Measurements from ENCODE around the gene FEM1B. TPM values are rescaled to one million over a fixed set of nuclear protein-coding genes. Genes with fewer than 3 reads are reported as not detected.

The FEM1B gene
- total RNA-seq, 1 experiment from 2014 or later = 47.5 TPM

GRCh38 chr15:68311464-68311835 is 33.9 kb downstream of the FEM1B start:
- Histone ChIP-seq H3K9me3 (ENCODE audit: low read length) (no peaks in the 10 kb centered on the region), H3K79me2 (ENCODE audit: low read length) (no peaks in the 10 kb centered on the region), H3K27ac (ENCODE audit: low read length) (no peak overlapping the region), H4K20me1 (ENCODE audit: insufficient read depth, low read depth, low read length) (peaks cover 4% of the 10 kb centered on the region; the same call in 1 of the 2 replicates), H3K9ac (ENCODE audit: low read length) (no peak overlapping the region), H3K36me3 (ENCODE audit: insufficient read depth, low read length) (no peaks in the 10 kb centered on the region), H3K9me2 (replicated peaks; ENCODE audit: insufficient read depth, low read length) (no peaks in the 10 kb centered on the region), H3K27me3 (ENCODE audit: low read length) (no peaks in the 10 kb centered on the region), H3K4me2 (ENCODE audit: low read depth, low read length, poor library complexity, severe bottlenecking) (no peak overlapping the region), H3K4me1 (ENCODE audit: low read length) (peaks cover 2% of the 10 kb centered on the region), H3K4me3 (ENCODE audit: low read length) (no peak overlapping the region), H2AFZ (ENCODE audit: low read length) (no peak overlapping the region)
- no peak for DNase-seq

- H3K79me2 ChIP-seq (ENCODE audit: low read length) = no peaks in the 10 kb centered on the region
- DNase-seq = no peak
- H3K27ac ChIP-seq (ENCODE audit: low read length) = no peak overlapping the region
These were observed 34.5 kb downstream of the FEM1B start for GRCh38 chr15:68311859-68312557.

GRCh38 chr15:68312701-68313204 is 35.2 kb downstream of the FEM1B start:
- no peak overlapping the region for H2AFZ ChIP-seq (ENCODE audit: low read length)
- peaks cover 4% of the 10 kb centered on the region; the same call in 1 of the 2 replicates for H4K20me1 ChIP-seq (ENCODE audit: insufficient read depth, low read depth, low read length)
- H3K4me1 ChIP-seq (ENCODE audit: low read length) = no peaks in the 10 kb centered on the region
- no peak for DNase-seq
- no peak overlapping the region for H3K27ac ChIP-seq (ENCODE audit: low read length)
- H3K4me2 ChIP-seq (ENCODE audit: low read depth, low read length, poor library complexity, severe bottlenecking) = no peak overlapping the region
- H3K79me2 ChIP-seq (ENCODE audit: low read length) = no peaks in the 10 kb centered on the region
- H3K36me3 ChIP-seq (ENCODE audit: insufficient read depth, low read length) = no peaks in the 10 kb centered on the region
- no peak overlapping the region for H3K4me3 ChIP-seq (ENCODE audit: low read length)
- no peaks in the 10 kb centered on the region for H3K27me3 ChIP-seq (ENCODE audit: low read length)
- no peaks in the 10 kb centered on the region for H3K9me3 ChIP-seq (ENCODE audit: low read length)
- no peak overlapping the region for H3K9ac ChIP-seq (ENCODE audit: low read length)
- H3K9me2 ChIP-seq (replicated peaks; ENCODE audit: insufficient read depth, low read length) = no peaks in the 10 kb centered on the region

More at GRCh38 chr15:68311859-68312557, 34.5 kb downstream of the FEM1B start:
- Histone ChIP-seq H3K9ac (ENCODE audit: low read length) (no peak overlapping the region), H3K9me2 (replicated peaks; ENCODE audit: insufficient read depth, low read length) (no peaks in the 10 kb centered on the region), H3K4me1 (ENCODE audit: low read length) (no peaks in the 10 kb centered on the region), H3K4me3 (ENCODE audit: low read length) (no peak overlapping the region), H4K20me1 (ENCODE audit: insufficient read depth, low read depth, low read length) (peaks cover 4% of the 10 kb centered on the region; the same call in 1 of the 2 replicates), H3K27me3 (ENCODE audit: low read length) (no peaks in the 10 kb centered on the region), H3K9me3 (ENCODE audit: low read length) (no peaks in the 10 kb centered on the region), H3K4me2 (ENCODE audit: low read depth, low read length, poor library complexity, severe bottlenecking) (no peak overlapping the region), H2AFZ (ENCODE audit: low read length) (no peak overlapping the region), H3K36me3 (ENCODE audit: insufficient read depth, low read length) (no peaks in the 10 kb centered on the region)

GRCh38 chr15:68313501-68314410 is 36.2 kb downstream of the FEM1B start:
- no peak for DNase-seq
- H3K4me2 ChIP-seq (ENCODE audit: low read depth, low read length, poor library complexity, severe bottlenecking) = no peak overlapping the region
- no peak overlapping the region for H3K27ac ChIP-seq (ENCODE audit: low read length)
- no peaks in the 10 kb centered on the region for H3K9me2 ChIP-seq (replicated peaks; ENCODE audit: insufficient read depth, low read length)
- no peaks in the 10 kb centered on the region for H3K9me3 ChIP-seq (ENCODE audit: low read length)
- H3K79me2 ChIP-seq (ENCODE audit: low read length) = no peaks in the 10 kb centered on the region
- peaks cover 4% of the 10 kb centered on the region; the same call in 1 of the 2 replicates for H4K20me1 ChIP-seq (ENCODE audit: insufficient read depth, low read depth, low read length)
- no peak overlapping the region for H3K9ac ChIP-seq (ENCODE audit: low read length)
- no peaks in the 10 kb centered on the region for H3K4me1 ChIP-seq (ENCODE audit: low read length)
- no peak overlapping the region for H2AFZ ChIP-seq (ENCODE audit: low read length)
- no peaks in the 10 kb centered on the region for H3K36me3 ChIP-seq (ENCODE audit: insufficient read depth, low read length)
- H3K4me3 ChIP-seq (ENCODE audit: low read length) = no peak overlapping the region
- H3K27me3 ChIP-seq (ENCODE audit: low read length) = no peaks in the 10 kb centered on the region

- no peak overlapping the region for H3K27ac ChIP-seq (ENCODE audit: low read length)
These were observed 37.0 kb downstream of the FEM1B start for GRCh38 chr15:68314563-68314962.

GRCh38 chr15:68315035-68315434 is 37.5 kb downstream of the FEM1B start:
- H3K9me2 ChIP-seq (replicated peaks; ENCODE audit: insufficient read depth, low read length) = no peaks in the 10 kb centered on the region
- no peaks in the 10 kb centered on the region for H3K79me2 ChIP-seq (ENCODE audit: low read length)
- H3K27ac ChIP-seq (ENCODE audit: low read length) = no peak overlapping the region
- H3K9me3 ChIP-seq (ENCODE audit: low read length) = no peaks in the 10 kb centered on the region
- no peaks in the 10 kb centered on the region for H3K4me1 ChIP-seq (ENCODE audit: low read length)
- H3K4me3 ChIP-seq (ENCODE audit: low read length) = no peak overlapping the region
- H3K36me3 ChIP-seq (ENCODE audit: insufficient read depth, low read length) = no peaks in the 10 kb centered on the region
- no peak overlapping the region for H3K4me2 ChIP-seq (ENCODE audit: low read depth, low read length, poor library complexity, severe bottlenecking)
- H2AFZ ChIP-seq (ENCODE audit: low read length) = no peak overlapping the region
- no peaks in the 10 kb centered on the region for H3K27me3 ChIP-seq (ENCODE audit: low read length)
- peaks cover 4% of the 10 kb centered on the region; the same call in 1 of the 2 replicates for H4K20me1 ChIP-seq (ENCODE audit: insufficient read depth, low read depth, low read length)
- H3K9ac ChIP-seq (ENCODE audit: low read length) = no peak overlapping the region
- DNase-seq = no peak

More at GRCh38 chr15:68314563-68314962, 37.0 kb downstream of the FEM1B start:
- H3K79me2 ChIP-seq (ENCODE audit: low read length) = no peaks in the 10 kb centered on the region
- no peak overlapping the region for H2AFZ ChIP-seq (ENCODE audit: low read length)
- DNase-seq = no peak
- H3K4me2 ChIP-seq (ENCODE audit: low read depth, low read length, poor library complexity, severe bottlenecking) = no peak overlapping the region
- no peaks in the 10 kb centered on the region for H3K4me1 ChIP-seq (ENCODE audit: low read length)
- H3K9me2 ChIP-seq (replicated peaks; ENCODE audit: insufficient read depth, low read length) = no peaks in the 10 kb centered on the region
- no peak overlapping the region for H3K4me3 ChIP-seq (ENCODE audit: low read length)
- H4K20me1 ChIP-seq (ENCODE audit: insufficient read depth, low read depth, low read length) = peaks cover 4% of the 10 kb centered on the region; the same call in 1 of the 2 replicates
- H3K36me3 ChIP-seq (ENCODE audit: insufficient read depth, low read length) = no peaks in the 10 kb centered on the region
- H3K9ac ChIP-seq (ENCODE audit: low read length) = no peak overlapping the region
- no peaks in the 10 kb centered on the region for H3K27me3 ChIP-seq (ENCODE audit: low read length)
- H3K9me3 ChIP-seq (ENCODE audit: low read length) = no peaks in the 10 kb centered on the region

GRCh38 chr15:68315495-68316031 is 38.0 kb downstream of the FEM1B start:
- Histone ChIP-seq H3K4me2 (ENCODE audit: low read depth, low read length, poor library complexity, severe bottlenecking) (no peak overlapping the region), H3K9ac (ENCODE audit: low read length) (no peak overlapping the region), H4K20me1 (ENCODE audit: insufficient read depth, low read depth, low read length) (peaks cover 4% of the 10 kb centered on the region; the same call in 1 of the 2 replicates), H3K4me3 (ENCODE audit: low read length) (no peak overlapping the region), H3K27ac (ENCODE audit: low read length) (no peak overlapping the region), H2AFZ (ENCODE audit: low read length) (no peak overlapping the region), H3K36me3 (ENCODE audit: insufficient read depth, low read length) (no peaks in the 10 kb centered on the region), H3K9me3 (ENCODE audit: low read length) (no peaks in the 10 kb centered on the region), H3K79me2 (ENCODE audit: low read length) (no peaks in the 10 kb centered on the region), H3K9me2 (replicated peaks; ENCODE audit: insufficient read depth, low read length) (no peaks in the 10 kb centered on the region), H3K27me3 (ENCODE audit: low read length) (no peaks in the 10 kb centered on the region), H3K4me1 (ENCODE audit: low read length) (no peaks in the 10 kb centered on the region)
- DNase-seq = no peak
